HEK293 (cell line): Measurements from ENCODE around the gene CRIP1.

Source experiments
- ELK4 ChIP-seq: IDR thresholded peaks from 2 replicates; pipeline ENCODE4 v1.6.1; 2011; ENCODE audit warnings: mild to moderate bottlenecking, low read depth, low read length, borderline replicate concordance
- GFI1B ChIP-seq: fragments of 450-650 bp; formaldehyde crosslinking; IDR thresholded peaks from 2 replicates; pipeline ENCODE4 v1.5.1; 2016; ENCODE audit warnings: missing biosample characterization, missing genetic modification characterization
- GLIS2 ChIP-seq: fragments of 450-650 bp; formaldehyde crosslinking; IDR thresholded peaks from 2 replicates; pipeline ENCODE4 v1.5.1; 2016; ENCODE audit warnings: missing biosample characterization, missing genetic modification characterization
- HIC1 ChIP-seq: fragments of 450-650 bp; formaldehyde crosslinking; IDR thresholded peaks from 2 replicates; pipeline ENCODE4 v1.5.1; 2016; ENCODE audit warnings: missing biosample characterization, missing genetic modification characterization
- IKZF3 ChIP-seq: fragments of 450-650 bp; IDR thresholded peaks from 2 replicates; pipeline ENCODE4 v1.5.0; 2018; ENCODE audit warnings: missing biosample characterization, mild to moderate bottlenecking, missing genetic modification characterization, moderate library complexity
- OVOL3 ChIP-seq: fragments of 450-650 bp; formaldehyde crosslinking; IDR thresholded peaks from 2 replicates; pipeline ENCODE4 v1.5.1; 2016; ENCODE audit warnings: missing biosample characterization, missing genetic modification characterization
- ZBTB1 ChIP-seq: fragments of 450-650 bp; formaldehyde crosslinking; IDR thresholded peaks from 2 replicates; pipeline ENCODE4 v1.5.1; 2016; ENCODE audit warnings: missing biosample characterization, missing genetic modification characterization
- ZBTB49 ChIP-seq: fragments of 450-650 bp; formaldehyde crosslinking; IDR thresholded peaks from 2 replicates; pipeline ENCODE4 v1.5.1; 2016; ENCODE audit warnings: missing biosample characterization, missing genetic modification characterization, low read depth
- ZEB2 ChIP-seq: fragments of 450-650 bp; formaldehyde crosslinking; IDR thresholded peaks from 2 replicates; pipeline ENCODE4 v1.5.1; 2016; ENCODE audit warnings: missing biosample characterization, missing genetic modification characterization
- ZNF169 ChIP-seq: fragments of 450-650 bp; formaldehyde crosslinking; IDR thresholded peaks from 2 replicates; pipeline ENCODE4 v1.5.1; 2016; ENCODE audit warnings: missing biosample characterization, missing genetic modification characterization
- ZNF19 ChIP-seq: fragments of 450-650 bp; formaldehyde crosslinking; IDR thresholded peaks from 2 replicates; pipeline ENCODE4; 2016; ENCODE audit warnings: missing biosample characterization, missing genetic modification characterization, low read depth
- ZNF223 ChIP-seq: fragments of 450-650 bp; formaldehyde crosslinking; IDR thresholded peaks from 2 replicates; pipeline ENCODE4 v1.5.1; 2016; ENCODE audit warnings: missing biosample characterization, missing genetic modification characterization
- ZNF26 ChIP-seq: fragments of 450-650 bp; formaldehyde crosslinking; IDR thresholded peaks from 2 replicates; pipeline ENCODE4 v1.5.1; 2016; ENCODE audit warnings: missing biosample characterization, missing genetic modification characterization
- ZNF280C ChIP-seq: fragments of 450-650 bp; formaldehyde crosslinking; IDR thresholded peaks from 2 replicates; pipeline ENCODE4 v1.5.1; 2016; ENCODE audit warnings: missing biosample characterization, missing genetic modification characterization
- ZNF311 ChIP-seq: fragments of 450-650 bp; formaldehyde crosslinking; IDR thresholded peaks from 2 replicates; pipeline ENCODE4 v1.5.1; 2017; ENCODE audit warnings: missing biosample characterization, missing genetic modification characterization, borderline replicate concordance
- ZNF391 ChIP-seq: fragments of 450-650 bp; formaldehyde crosslinking; IDR thresholded peaks from 2 replicates; pipeline ENCODE4 v1.5.1; 2016; ENCODE audit warnings: low read depth, missing biosample characterization, missing genetic modification characterization, borderline replicate concordance
- ZNF544 ChIP-seq: fragments of 450-650 bp; formaldehyde crosslinking; IDR thresholded peaks from 2 replicates; pipeline ENCODE4 v1.5.0; 2017; ENCODE audit warnings: missing biosample characterization, missing genetic modification characterization
- ZNF555 ChIP-seq: fragments of 450-650 bp; formaldehyde crosslinking; conservative IDR thresholded peaks from 2 replicates; pipeline ENCODE4 v1.5.1; 2017; ENCODE audit warnings: missing biosample characterization, mild to moderate bottlenecking, missing genetic modification characterization, inconsistent platforms
- ZNF560 ChIP-seq: fragments of 450-650 bp; formaldehyde crosslinking; IDR thresholded peaks from 2 replicates; pipeline ENCODE4 v1.5.1; 2017; ENCODE audit warnings: missing biosample characterization, missing genetic modification characterization, borderline replicate concordance
- ZNF610 ChIP-seq: fragments of 450-650 bp; formaldehyde crosslinking; IDR thresholded peaks from 2 replicates; pipeline ENCODE4 v1.5.1; 2016; ENCODE audit warnings: missing biosample characterization, missing genetic modification characterization, borderline replicate concordance
- ZNF623 ChIP-seq: fragments of 450-650 bp; formaldehyde crosslinking; IDR thresholded peaks from 2 replicates; pipeline ENCODE4 v1.5.1; 2016; ENCODE audit warnings: missing biosample characterization, missing genetic modification characterization
- TF ChIP-seq, protein P1 (sequence below): fragments of 450-650 bp; formaldehyde crosslinking; conservative IDR thresholded peaks from 2 replicates; pipeline ENCODE4 v1.5.1; 2016; ENCODE audit warnings: low read depth, missing biosample characterization, missing genetic modification characterization
- TF ChIP-seq, protein P2 (sequence below): fragments of 450-650 bp; formaldehyde crosslinking; IDR thresholded peaks from 2 replicates; pipeline ENCODE4; 2016; ENCODE audit warnings: missing biosample characterization, missing genetic modification characterization

The CRIP1 gene

GRCh38 chr14:105490572-105491365 is 4.1 kb downstream of the CRIP1 start, which contains the start of gene TEDC1 (continued):
- TF ChIP-seq HIC1 = no peak; the same call in 1 of the 2 replicates
- TF ChIP-seq ZNF311 = no peak
- no peak for TF ChIP-seq ZNF623 (tag by site-specific recombination)
- TF ChIP-seq, protein P1, sequence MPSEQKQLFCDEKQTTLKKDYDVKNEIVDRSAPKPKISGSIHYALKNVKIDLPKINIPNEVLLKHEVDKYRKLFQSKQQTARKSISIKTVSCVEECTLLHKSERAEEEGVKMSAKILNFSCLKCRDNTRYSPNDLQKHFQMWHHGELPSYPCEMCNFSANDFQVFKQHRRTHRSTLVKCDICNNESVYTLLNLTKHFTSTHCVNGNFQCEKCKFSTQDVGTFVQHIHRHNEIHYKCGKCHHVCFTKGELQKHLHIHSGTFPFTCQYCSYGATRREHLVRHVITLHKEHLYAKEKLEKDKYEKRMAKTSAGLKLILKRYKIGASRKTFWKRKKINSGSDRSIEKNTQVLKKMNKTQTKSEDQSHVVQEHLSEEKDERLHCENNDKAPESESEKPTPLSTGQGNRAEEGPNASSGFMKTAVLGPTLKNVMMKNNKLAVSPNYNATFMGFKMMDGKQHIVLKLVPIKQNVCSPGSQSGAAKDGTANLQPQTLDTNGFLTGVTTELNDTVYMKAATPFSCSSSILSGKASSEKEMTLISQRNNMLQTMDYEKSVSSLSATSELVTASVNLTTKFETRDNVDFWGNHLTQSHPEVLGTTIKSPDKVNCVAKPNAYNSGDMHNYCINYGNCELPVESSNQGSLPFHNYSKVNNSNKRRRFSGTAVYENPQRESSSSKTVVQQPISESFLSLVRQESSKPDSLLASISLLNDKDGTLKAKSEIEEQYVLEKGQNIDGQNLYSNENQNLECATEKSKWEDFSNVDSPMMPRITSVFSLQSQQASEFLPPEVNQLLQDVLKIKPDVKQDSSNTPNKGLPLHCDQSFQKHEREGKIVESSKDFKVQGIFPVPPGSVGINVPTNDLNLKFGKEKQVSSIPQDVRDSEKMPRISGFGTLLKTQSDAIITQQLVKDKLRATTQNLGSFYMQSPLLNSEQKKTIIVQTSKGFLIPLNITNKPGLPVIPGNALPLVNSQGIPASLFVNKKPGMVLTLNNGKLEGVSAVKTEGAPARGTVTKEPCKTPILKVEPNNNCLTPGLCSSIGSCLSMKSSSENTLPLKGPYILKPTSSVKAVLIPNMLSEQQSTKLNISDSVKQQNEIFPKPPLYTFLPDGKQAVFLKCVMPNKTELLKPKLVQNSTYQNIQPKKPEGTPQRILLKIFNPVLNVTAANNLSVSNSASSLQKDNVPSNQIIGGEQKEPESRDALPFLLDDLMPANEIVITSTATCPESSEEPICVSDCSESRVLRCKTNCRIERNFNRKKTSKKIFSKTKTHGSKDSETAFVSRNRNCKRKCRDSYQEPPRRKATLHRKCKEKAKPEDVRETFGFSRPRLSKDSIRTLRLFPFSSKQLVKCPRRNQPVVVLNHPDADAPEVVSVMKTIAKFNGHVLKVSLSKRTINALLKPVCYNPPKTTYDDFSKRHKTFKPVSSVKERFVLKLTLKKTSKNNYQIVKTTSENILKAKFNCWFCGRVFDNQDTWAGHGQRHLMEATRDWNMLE (tag by site-specific recombination) = peak; percentile 39
- TF ChIP-seq GLIS2 (tag by site-specific recombination) = peak; percentile 80
- TF ChIP-seq ZNF544 = no peak
- TF ChIP-seq ELK4 = no peak
- TF ChIP-seq ZBTB1 = no peak
- TF ChIP-seq ZNF391 = no peak
- TF ChIP-seq ZNF610 (tag by site-specific recombination) = 0 out of 2 replicates have a peak, but pooled peaks have one; percentile 43
- no peak for TF ChIP-seq ZNF223 (tag by site-specific recombination)
- TF ChIP-seq, protein P2, sequence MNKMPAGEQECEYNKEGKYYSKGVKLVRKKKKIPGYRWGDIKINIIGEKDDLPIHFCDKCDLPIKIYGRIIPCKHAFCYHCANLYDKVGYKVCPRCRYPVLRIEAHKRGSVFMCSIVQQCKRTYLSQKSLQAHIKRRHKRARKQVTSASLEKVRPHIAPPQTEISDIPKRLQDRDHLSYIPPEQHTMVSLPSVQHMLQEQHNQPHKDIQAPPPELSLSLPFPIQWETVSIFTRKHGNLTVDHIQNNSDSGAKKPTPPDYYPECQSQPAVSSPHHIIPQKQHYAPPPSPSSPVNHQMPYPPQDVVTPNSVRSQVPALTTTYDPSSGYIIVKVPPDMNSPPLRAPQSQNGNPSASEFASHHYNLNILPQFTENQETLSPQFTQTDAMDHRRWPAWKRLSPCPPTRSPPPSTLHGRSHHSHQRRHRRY = no peak
- no peak for TF ChIP-seq ZNF555 (tag by site-specific recombination)
- TF ChIP-seq ZNF280C (tag by site-specific recombination) = no peak
- TF ChIP-seq IKZF3 (tag by site-specific recombination) = peak; percentile 90; the same call in 1 of the 2 replicates
- TF ChIP-seq ZNF19 (tag by site-specific recombination) = no peak
- TF ChIP-seq OVOL3 (tag by site-specific recombination) = no peak
- TF ChIP-seq ZNF26 (tag by site-specific recombination) = no peak
- peak; percentile 72 for TF ChIP-seq ZEB2 (tag by site-specific recombination)
- no peak for TF ChIP-seq ZNF169 (tag by site-specific recombination)
- TF ChIP-seq GFI1B (tag by site-specific recombination) = no peak
- TF ChIP-seq ZNF560 = no peak
- TF ChIP-seq ZBTB49 (tag by site-specific recombination) = no peak
